ENCODE measurements around the gene KYNU. TPM values are rescaled to one million over a fixed set of nuclear protein-coding genes. Genes with fewer than 3 reads are reported as not detected.

KYNU gene
- total and polyA plus RNA-seq, 2 of the 13 experiments (the other 11 are each of a cell fraction or from before 2014, with no cell fraction given) = 21.9 to 68.6 TPM

DNA sequence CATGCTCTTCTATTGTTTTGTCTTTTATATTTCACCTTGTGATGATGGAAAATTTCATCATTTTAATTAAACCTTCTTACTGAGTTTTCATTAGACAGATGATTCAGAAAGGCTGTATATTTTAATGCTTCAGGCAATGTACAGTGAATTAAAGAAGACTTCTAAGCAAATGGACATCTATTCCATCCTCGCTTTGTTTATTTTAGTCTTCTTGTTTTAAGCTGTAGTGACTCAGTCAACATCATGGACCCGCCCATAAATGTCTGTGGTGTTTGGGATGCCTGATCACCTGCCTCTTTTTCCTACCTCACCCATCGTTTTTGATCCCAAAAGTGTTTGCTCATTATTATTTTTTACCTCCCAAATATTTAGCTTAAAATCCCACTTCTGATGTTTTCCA, 43.1 kb downstream of the KYNU start:
- no peak overlapping the region for H3K27ac ChIP-seq (ENCODE audit: extremely low read length, insufficient read depth, low read length)
- BruUV-seq (replicated peaks) = no TSS peak
- H3K4me1 ChIP-seq (ENCODE audit: insufficient read depth, low read length) = peaks cover 2% of the 10 kb centered on the region
- no peaks in the 10 kb centered on the region for H3K27me3 ChIP-seq (ENCODE audit: control insufficient read depth in 1 of 2, insufficient read depth in 2 of 2, low read length in 2 of 2)
- no peaks in the 10 kb centered on the region for H3K79me2 ChIP-seq (ENCODE audit: insufficient read depth, low read length)
- TF ChIP-seq TEAD2 (CRISPR knock-in tag; IDR thresholded peaks at IDR 0.05) (no peak), CCAR2 (optimal IDR thresholded peaks at IDR 0.05; ENCODE audit: low read depth, low read length) (no peak), NCOA1 (CRISPR knock-in tag; IDR thresholded peaks at IDR 0.05) (no peak), ELF3 (CRISPR knock-in tag; IDR thresholded peaks at IDR 0.05) (no peak), SNAPC2 (CRISPR knock-in tag; IDR thresholded peaks at IDR 0.05) (no peak), ZNF839 (CRISPR knock-in tag; IDR thresholded peaks at IDR 0.05; ENCODE audit: borderline replicate concordance) (no peak)
- TF ChIP-seq, protein P1, sequence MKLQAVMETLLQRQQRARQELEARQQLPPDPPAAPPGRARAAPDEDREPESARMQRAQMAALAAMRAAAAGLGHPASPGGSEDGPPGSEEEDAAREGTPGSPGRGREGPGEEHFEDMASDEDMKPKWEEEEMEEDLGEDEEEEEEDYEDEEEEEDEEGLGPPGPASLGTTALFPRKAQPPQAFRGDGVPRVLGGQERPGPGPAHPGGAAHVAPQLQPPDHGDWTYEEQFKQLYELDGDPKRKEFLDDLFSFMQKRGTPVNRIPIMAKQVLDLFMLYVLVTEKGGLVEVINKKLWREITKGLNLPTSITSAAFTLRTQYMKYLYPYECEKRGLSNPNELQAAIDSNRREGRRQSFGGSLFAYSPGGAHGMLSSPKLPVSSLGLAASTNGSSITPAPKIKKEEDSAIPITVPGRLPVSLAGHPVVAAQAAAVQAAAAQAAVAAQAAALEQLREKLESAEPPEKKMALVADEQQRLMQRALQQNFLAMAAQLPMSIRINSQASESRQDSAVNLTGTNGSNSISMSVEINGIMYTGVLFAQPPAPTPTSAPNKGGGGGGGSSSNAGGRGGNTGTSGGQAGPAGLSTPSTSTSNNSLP (IDR thresholded peaks at IDR 0.05; ENCODE audit: low read depth, low read length) = no peak
- TF ChIP-seq, protein P2, sequence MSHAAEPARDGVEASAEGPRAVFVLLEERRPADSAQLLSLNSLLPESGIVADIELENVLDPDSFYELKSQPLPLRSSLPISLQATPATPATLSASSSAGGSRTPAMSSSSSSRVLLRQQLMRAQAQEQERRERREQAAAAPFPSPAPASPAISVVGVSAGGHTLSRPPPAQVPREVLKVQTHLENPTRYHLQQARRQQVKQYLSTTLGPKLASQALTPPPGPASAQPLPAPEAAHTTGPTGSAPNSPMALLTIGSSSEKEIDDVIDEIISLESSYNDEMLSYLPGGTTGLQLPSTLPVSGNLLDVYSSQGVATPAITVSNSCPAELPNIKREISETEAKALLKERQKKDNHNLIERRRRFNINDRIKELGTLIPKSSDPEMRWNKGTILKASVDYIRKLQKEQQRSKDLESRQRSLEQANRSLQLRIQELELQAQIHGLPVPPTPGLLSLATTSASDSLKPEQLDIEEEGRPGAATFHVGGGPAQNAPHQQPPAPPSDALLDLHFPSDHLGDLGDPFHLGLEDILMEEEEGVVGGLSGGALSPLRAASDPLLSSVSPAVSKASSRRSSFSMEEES (CRISPR knock-in tag; IDR thresholded peaks at IDR 0.05) = no peak
- TF ChIP-seq, protein P3, sequence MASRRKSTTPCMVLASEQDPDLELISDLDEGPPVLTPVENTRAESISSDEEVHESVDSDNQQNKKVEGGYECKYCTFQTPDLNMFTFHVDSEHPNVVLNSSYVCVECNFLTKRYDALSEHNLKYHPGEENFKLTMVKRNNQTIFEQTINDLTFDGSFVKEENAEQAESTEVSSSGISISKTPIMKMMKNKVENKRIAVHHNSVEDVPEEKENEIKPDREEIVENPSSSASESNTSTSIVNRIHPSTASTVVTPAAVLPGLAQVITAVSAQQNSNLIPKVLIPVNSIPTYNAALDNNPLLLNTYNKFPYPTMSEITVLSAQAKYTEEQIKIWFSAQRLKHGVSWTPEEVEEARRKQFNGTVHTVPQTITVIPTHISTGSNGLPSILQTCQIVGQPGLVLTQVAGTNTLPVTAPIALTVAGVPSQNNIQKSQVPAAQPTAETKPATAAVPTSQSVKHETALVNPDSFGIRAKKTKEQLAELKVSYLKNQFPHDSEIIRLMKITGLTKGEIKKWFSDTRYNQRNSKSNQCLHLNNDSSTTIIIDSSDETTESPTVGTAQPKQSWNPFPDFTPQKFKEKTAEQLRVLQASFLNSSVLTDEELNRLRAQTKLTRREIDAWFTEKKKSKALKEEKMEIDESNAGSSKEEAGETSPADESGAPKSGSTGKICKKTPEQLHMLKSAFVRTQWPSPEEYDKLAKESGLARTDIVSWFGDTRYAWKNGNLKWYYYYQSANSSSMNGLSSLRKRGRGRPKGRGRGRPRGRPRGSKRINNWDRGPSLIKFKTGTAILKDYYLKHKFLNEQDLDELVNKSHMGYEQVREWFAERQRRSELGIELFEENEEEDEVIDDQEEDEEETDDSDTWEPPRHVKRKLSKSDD (CRISPR knock-in tag; IDR thresholded peaks at IDR 0.05; ENCODE audit: low read depth) = no peak
- TF ChIP-seq, protein P4, sequence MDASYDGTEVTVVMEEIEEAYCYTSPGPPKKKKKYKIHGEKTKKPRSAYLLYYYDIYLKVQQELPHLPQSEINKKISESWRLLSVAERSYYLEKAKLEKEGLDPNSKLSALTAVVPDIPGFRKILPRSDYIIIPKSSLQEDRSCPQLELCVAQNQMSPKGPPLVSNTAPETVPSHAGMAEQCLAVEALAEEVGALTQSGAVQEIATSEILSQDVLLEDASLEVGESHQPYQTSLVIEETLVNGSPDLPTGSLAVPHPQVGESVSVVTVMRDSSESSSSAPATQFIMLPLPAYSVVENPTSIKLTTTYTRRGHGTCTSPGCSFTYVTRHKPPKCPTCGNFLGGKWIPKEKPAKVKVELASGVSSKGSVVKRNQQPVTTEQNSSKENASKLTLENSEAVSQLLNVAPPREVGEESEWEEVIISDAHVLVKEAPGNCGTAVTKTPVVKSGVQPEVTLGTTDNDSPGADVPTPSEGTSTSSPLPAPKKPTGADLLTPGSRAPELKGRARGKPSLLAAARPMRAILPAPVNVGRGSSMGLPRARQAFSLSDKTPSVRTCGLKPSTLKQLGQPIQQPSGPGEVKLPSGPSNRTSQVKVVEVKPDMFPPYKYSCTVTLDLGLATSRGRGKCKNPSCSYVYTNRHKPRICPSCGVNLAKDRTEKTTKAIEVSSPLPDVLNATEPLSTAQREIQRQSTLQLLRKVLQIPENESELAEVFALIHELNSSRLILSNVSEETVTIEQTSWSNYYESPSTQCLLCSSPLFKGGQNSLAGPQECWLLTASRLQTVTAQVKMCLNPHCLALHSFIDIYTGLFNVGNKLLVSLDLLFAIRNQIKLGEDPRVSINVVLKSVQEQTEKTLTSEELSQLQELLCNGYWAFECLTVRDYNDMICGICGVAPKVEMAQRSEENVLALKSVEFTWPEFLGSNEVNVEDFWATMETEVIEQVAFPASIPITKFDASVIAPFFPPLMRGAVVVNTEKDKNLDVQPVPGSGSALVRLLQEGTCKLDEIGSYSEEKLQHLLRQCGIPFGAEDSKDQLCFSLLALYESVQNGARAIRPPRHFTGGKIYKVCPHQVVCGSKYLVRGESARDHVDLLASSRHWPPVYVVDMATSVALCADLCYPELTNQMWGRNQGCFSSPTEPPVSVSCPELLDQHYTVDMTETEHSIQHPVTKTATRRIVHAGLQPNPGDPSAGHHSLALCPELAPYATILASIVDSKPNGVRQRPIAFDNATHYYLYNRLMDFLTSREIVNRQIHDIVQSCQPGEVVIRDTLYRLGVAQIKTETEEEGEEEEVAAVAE (CRISPR knock-in tag; IDR thresholded peaks at IDR 0.05; ENCODE audit: borderline replicate concordance) = no peak
- CTCF ChIA-PET (ENCODE audit: low intra/inter-chr PET ratio, low total read pairs) = no interaction called here
- intact Hi-C loops (cut with micrococcal nuclease; ENCODE audit: unreplicated experiment) (no loop called here), in situ Hi-C loops (cut with HindIII; ENCODE audit: extremely low pct_ligation_motif_present, low pct_unique_long_range_greater_than_20kb) (no loop called here)
- FAIRE-seq = no peak
- no peak overlapping the region for H3K4me3 ChIP-seq (replicated peaks in 1 of 3; ENCODE audit: insufficient read depth in 1 of 3, low read depth in 2 of 3, low read length in 3 of 3)
- ATAC-seq = no peak
- no peak overlapping the region for H3K4me2 ChIP-seq (ENCODE audit: low read depth, low read length)
- no peak overlapping the region for H3K9ac ChIP-seq (ENCODE audit: insufficient read depth, low read depth, low read length)
- no peak for DNase-seq (ENCODE audit: low spot score)
- POLR2A ChIA-PET = no interaction called here
- WGBS (ENCODE audit: low lambda C conversion rate) = 91% methylated on average over 3 of the region's 3 CpGs
- no peak overlapping the region for H2AFZ ChIP-seq (ENCODE audit: low read length)
- H3K9me3 ChIP-seq (ENCODE audit: low read length) = no peaks in the 10 kb centered on the region
- H3K36me3 ChIP-seq (replicated peaks in 1 of 2; ENCODE audit: control insufficient read depth in 1 of 2, insufficient read depth in 2 of 2, low read length in 2 of 2) = peaks cover 5 to 46% of the 10 kb centered on the region in 2 experiments
- H4K20me1 ChIP-seq (ENCODE audit: insufficient read depth, low read length) = no peaks in the 10 kb centered on the region

Measured in HepG2 (cell line).